22Rv1 (cell line): Measurements from ENCODE around the gene ANTXR1.

ENCODE experiments used
- CTCF ChIP-seq: fragments of 450-650 bp; IDR thresholded peaks from 2 replicates; pipeline ENCODE4 v1.5.1; 2017; ENCODE audit warnings: mild to moderate bottlenecking
- ZFX ChIP-seq: fragments of 450-650 bp; IDR thresholded peaks from 2 replicates; pipeline ENCODE4 v1.6.1; 2017; ENCODE audit warnings: antibody characterized with exemption, borderline replicate concordance

GRCh38 chr2:69205491-69205890 lies 192.5 kb downstream of the ANTXR1 start:
- TF ChIP-seq CTCF (no peak), ZFX (no peak)
